ENCODE measurements around the gene OR1J2.
"Not testable (repeated sequence)": the region's sequence is repeated elsewhere in the genome, so short reads cannot be mapped to it uniquely, and the experiment has no call there.

OR1J2 gene

GRCh38 chr9:122519376-122519775 is 8.8 kb downstream of the OR1J2 start:
- no peaks in the 10 kb centered on the region for H3K36me3 Mint-ChIP-seq (ENCODE audit: low read depth)
- no peaks in the 10 kb centered on the region for H3K9me3 Mint-ChIP-seq
- no peak overlapping the region for H3K4me3 Mint-ChIP-seq
- H3K27ac Mint-ChIP-seq = no peak overlapping the region
- DNase-seq (no peak), ATAC-seq (no peak)
- H3K4me1 Mint-ChIP-seq = no peaks in the 10 kb centered on the region
- peaks cover 19% of the 10 kb centered on the region for H3K27me3 Mint-ChIP-seq

- Mint-ChIP-seq H3K4me1 (peaks cover 9% of the 10 kb centered on the region), H3K4me3 (no peak overlapping the region), H3K36me3 (ENCODE audit: low read depth) (no peaks in the 10 kb centered on the region), H3K9me3 (no peaks in the 10 kb centered on the region), H3K27me3 (peaks cover 13% of the 10 kb centered on the region), H3K27ac (peak overlapping the region; percentile 36)
- DNase-seq (peak; percentile 13), ATAC-seq (peak; percentile 90)
Observed at GRCh38 chr9:122526602-122527001, 16.0 kb downstream of the OR1J2 start.

GRCh38 chr9:122527193-122527592 is 16.6 kb downstream of the OR1J2 start, which contains the start of gene OR1N1:
Gene OR1N1, minus strand, starts transcription at chr9:122527293. Its CDS starts 0 bp downstream, at chr9:122527293.
- Mint-ChIP-seq H3K27me3 (peaks cover 13% of the 10 kb centered on the region), H3K4me3 (no peak within 1 kb of the TSS), H3K4me1 (peaks cover 9% of the 10 kb centered on the region), H3K9me3 (no peaks in the 10 kb centered on the region), H3K36me3 (ENCODE audit: low read depth) (no peaks in the 10 kb centered on the region), H3K27ac (peak within 1 kb of the TSS; percentile 36)
- ATAC-seq (no peak), DNase-seq (no peak)

- H3K27me3 Mint-ChIP-seq; DNase-seq; ATAC-seq; H3K4me1 Mint-ChIP-seq; H3K36me3 Mint-ChIP-seq (ENCODE audit: low read depth); H3K27ac Mint-ChIP-seq; H3K4me3 Mint-ChIP-seq; H3K9me3 Mint-ChIP-seq: not testable (repeated sequence)
Observed at GRCh38 chr9:122531157-122531556, 20.6 kb downstream of the OR1J2 start.

DNA sequence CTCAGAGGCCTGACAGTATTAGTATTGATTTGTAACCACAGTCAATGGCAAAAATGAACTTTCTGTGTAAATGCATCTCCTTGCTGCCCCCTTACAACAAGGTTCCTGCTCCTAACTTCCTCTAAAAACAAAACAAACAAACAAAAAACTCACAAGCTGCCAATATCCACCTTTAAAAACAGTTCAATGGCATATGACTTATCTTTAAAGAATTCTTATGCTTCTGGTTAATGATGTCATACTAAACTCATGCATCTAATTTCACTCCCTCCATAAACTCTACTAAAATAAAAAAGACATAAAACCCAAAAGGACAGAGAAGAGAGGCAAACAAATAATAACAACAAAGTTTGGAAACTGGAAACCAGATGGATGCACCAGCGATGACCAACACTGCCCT is 25.5 kb downstream of the OR1J2 start:
- no peak overlapping the region for H3K4me3 Mint-ChIP-seq
- H3K9me3 Mint-ChIP-seq = no peaks in the 10 kb centered on the region
- no peaks in the 10 kb centered on the region for H3K36me3 Mint-ChIP-seq (ENCODE audit: low read depth)

GRCh38 chr9:122537066-122537465 is 26.5 kb downstream of the OR1J2 start:
- DNase-seq; H3K4me1 Mint-ChIP-seq; ATAC-seq; H3K4me3 Mint-ChIP-seq; H3K36me3 Mint-ChIP-seq (ENCODE audit: low read depth); H3K27ac Mint-ChIP-seq; H3K9me3 Mint-ChIP-seq; H3K27me3 Mint-ChIP-seq: not testable (repeated sequence)

More for the DNA sequence above, 25.5 kb downstream of the OR1J2 start:
- no peak for ATAC-seq
- Mint-ChIP-seq H3K27me3 (peaks cover 4% of the 10 kb centered on the region), H3K27ac (no peak overlapping the region), H3K4me1 (no peaks in the 10 kb centered on the region)
- DNase-seq = no peak

DNA sequence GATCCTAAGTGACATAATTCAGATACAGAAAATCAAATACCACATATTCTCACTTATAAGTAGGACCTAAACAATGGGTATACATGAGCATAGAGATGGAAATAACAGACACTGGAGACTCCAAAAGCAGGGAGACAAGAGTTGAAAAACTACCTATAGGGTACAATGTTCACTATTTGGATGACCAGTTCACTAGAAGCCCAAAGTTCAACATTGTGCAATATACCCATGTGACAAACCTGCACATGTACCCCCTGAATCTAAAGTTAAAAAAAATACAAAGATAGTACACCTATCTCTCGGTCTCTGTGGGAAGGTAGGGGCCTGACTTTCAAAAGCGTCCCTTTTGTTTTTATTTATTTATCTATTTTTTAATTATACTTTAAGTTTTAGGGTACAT is 28.2 kb downstream of the OR1J2 start:
- DNase-seq = no peak
- Mint-ChIP-seq H3K36me3 (ENCODE audit: low read depth) (no peaks in the 10 kb centered on the region), H3K4me3 (no peak overlapping the region), H3K4me1 (no peaks in the 10 kb centered on the region), H3K27me3 (peaks cover 4% of the 10 kb centered on the region), H3K27ac (no peak overlapping the region), H3K9me3 (no peaks in the 10 kb centered on the region)
- ATAC-seq = no peak

DNA sequence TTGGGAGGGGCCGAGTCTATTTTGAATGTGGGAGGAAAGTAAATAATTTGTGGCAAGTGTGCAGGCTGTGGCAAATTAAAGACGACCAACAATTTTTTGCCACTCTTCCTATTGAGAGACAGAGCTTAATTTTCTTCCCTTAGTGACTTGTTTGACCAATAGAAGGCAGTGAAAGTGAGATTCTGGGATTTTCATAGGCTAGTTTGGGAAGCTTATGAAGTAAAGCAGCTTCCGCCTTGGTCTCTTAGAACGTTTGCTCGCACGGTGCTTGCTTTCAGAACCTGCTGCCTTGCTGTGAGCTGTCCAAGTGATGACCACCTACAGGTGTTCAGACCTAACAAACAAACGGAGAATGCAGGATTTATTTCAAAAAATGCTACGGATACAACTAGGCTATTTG is 35.6 kb downstream of the OR1J2 start:
- DNase-seq (no peak), ATAC-seq (no peak)
- Mint-ChIP-seq H3K27me3 (peaks cover 21% of the 10 kb centered on the region), H3K4me1 (no peaks in the 10 kb centered on the region), H3K27ac (no peak overlapping the region), H3K4me3 (no peak overlapping the region), H3K9me3 (peaks cover 10% of the 10 kb centered on the region), H3K36me3 (ENCODE audit: low read depth) (no peaks in the 10 kb centered on the region)

- Mint-ChIP-seq H3K27me3 (peaks cover 28% of the 10 kb centered on the region), H3K9me3 (peaks cover 10% of the 10 kb centered on the region), H3K27ac (no peak overlapping the region), H3K4me1 (no peaks in the 10 kb centered on the region), H3K4me3 (no peak overlapping the region), H3K36me3 (ENCODE audit: low read depth) (no peaks in the 10 kb centered on the region)
- ATAC-seq = no peak
- no peak for DNase-seq
Observed at GRCh38 chr9:122551371-122551770, 40.8 kb downstream of the OR1J2 start.

GRCh38 chr9:122552812-122553211 is 42.2 kb downstream of the OR1J2 start, which contains the start of gene OR1N2:
Gene OR1N2, plus strand, starts transcription at chr9:122553112. Its CDS starts 100 bp downstream, at chr9:122553212.
- no peak within 1 kb of the TSS for H3K27ac Mint-ChIP-seq

More at GRCh38 chr9:122552812-122553211, 42.2 kb downstream of the OR1J2 start, which contains the start of gene OR1N2:
- no peak within 1 kb of the TSS for H3K4me3 Mint-ChIP-seq
- ATAC-seq (no peak), DNase-seq (no peak)
- H3K27me3 Mint-ChIP-seq = peaks cover 22% of the 10 kb centered on the region
- no peaks in the 10 kb centered on the region for H3K36me3 Mint-ChIP-seq (ENCODE audit: low read depth)
- H3K9me3 Mint-ChIP-seq = peaks cover 10% of the 10 kb centered on the region
- H3K4me1 Mint-ChIP-seq = no peaks in the 10 kb centered on the region
